GM21528 (cell line): ENCODE measurements around the gene SCYL3.
"Not testable (repeated sequence)": the region's sequence is repeated elsewhere in the genome, so short reads cannot be mapped to it uniquely, and the experiment has no call there.

Source experiments
- ATAC-seq: cut with Tn5 transposase; IDR thresholded peaks from one replicate; pipeline ENCODE4 v1.9.1; 2021; ENCODE audit warnings: mild to moderate bottlenecking, moderate library complexity; ENCODE audit not compliant: unreplicated experiment, low FRiP score

The SCYL3 gene

GRCh38 chr1:169873582-169874199 lies 20.0 kb downstream of the SCYL3 start:
- no peak for ATAC-seq

GRCh38 chr1:169872906-169873305 lies 20.8 kb downstream of the SCYL3 start:
- no peak for ATAC-seq

GRCh38 chr1:169871988-169872387 lies 21.7 kb downstream of the SCYL3 start:
- not testable (repeated sequence) for ATAC-seq

- ATAC-seq = no peak
Measured at GRCh38 chr1:169869426-169869825, 24.3 kb downstream of the SCYL3 start.

- no peak for ATAC-seq
Measured at GRCh38 chr1:169868978-169869377, 24.7 kb downstream of the SCYL3 start.

GRCh38 chr1:169867012-169867675 lies 26.6 kb downstream of the SCYL3 start:
- no peak for ATAC-seq

GRCh38 chr1:169866577-169866976 lies 27.1 kb downstream of the SCYL3 start:
- ATAC-seq = no peak

GRCh38 chr1:169864531-169864930 lies 29.2 kb downstream of the SCYL3 start:
- not testable (repeated sequence) for ATAC-seq

GRCh38 chr1:169860750-169861149 lies 32.9 kb downstream of the SCYL3 start:
- ATAC-seq = no peak

GRCh38 chr1:169860187-169860586 lies 33.5 kb downstream of the SCYL3 start:
- ATAC-seq = no peak

- ATAC-seq = no peak
Measured at GRCh38 chr1:169859001-169859400, 34.7 kb downstream of the SCYL3 start.

GRCh38 chr1:169858467-169858866 lies 35.2 kb downstream of the SCYL3 start:
- ATAC-seq = no peak

GRCh38 chr1:169853341-169853740 lies 40.4 kb downstream of the SCYL3 start:
- ATAC-seq = no peak

GRCh38 chr1:169849346-169850022 lies 44.2 kb downstream of the SCYL3 start:
- ATAC-seq = no peak

GRCh38 chr1:169848456-169848855 lies 45.2 kb downstream of the SCYL3 start:
- ATAC-seq = no peak

- ATAC-seq = no peak
Measured at GRCh38 chr1:169844941-169845608, 48.6 kb downstream of the SCYL3 start.

- no peak for ATAC-seq
Measured at GRCh38 chr1:169838942-169839341, 54.8 kb downstream of the SCYL3 start.

- no peak for ATAC-seq
Measured at GRCh38 chr1:169836198-169836597, 57.5 kb downstream of the SCYL3 start.

GRCh38 chr1:169835647-169836046 lies 58.0 kb downstream of the SCYL3 start:
- ATAC-seq = no peak

GRCh38 chr1:169834869-169835268 lies 58.8 kb downstream of the SCYL3 start:
- no peak for ATAC-seq

- ATAC-seq = no peak
Measured at GRCh38 chr1:169833179-169833901, 60.4 kb downstream of the SCYL3 start.
